Lower lobe of right lung (tissue), 2 donors: ENCODE data around the gene PTPN2. TPM values are rescaled to one million over a fixed set of nuclear protein-coding genes. Genes with fewer than 3 reads are reported as not detected.

ENCODE experiments used
- ATAC-seq, 2 donors: fragments of 200-7000 bp; cut with Tn5 transposase; one replicate each; pipeline ENCODE4 v1.9.1; 2020 to 2022; ENCODE audit warnings: mild to moderate bottlenecking in 2 of 2, moderate library complexity in 2 of 2
- DNase-seq: peaks from one replicate; pipeline ENCODE4 v3.0.0-alpha.2; 2020
- H3K27ac ChIP-seq: fragments of 200-600 bp; one replicate; pipeline ENCODE4 v1.8.0; 2022
- H3K27me3 ChIP-seq: fragments of 200-600 bp; one replicate; pipeline ENCODE4 v1.8.0; 2022; ENCODE audit warnings: low read depth
- H3K36me3 ChIP-seq: fragments of 200-600 bp; one replicate; pipeline ENCODE4 v1.8.0; 2022; ENCODE audit warnings: mild to moderate bottlenecking
- H3K4me1 ChIP-seq: fragments of 200-600 bp; one replicate; pipeline ENCODE4 v1.8.0; 2022
- H3K4me3 ChIP-seq: fragments of 200-600 bp; one replicate; pipeline ENCODE4 v1.8.0; 2022; ENCODE audit warnings: mild to moderate bottlenecking
- H3K9me3 ChIP-seq: fragments of 200-600 bp; one replicate; pipeline ENCODE4 v1.8.0; 2022
- intact Hi-C: fragments of 100-400 bp; cut with DNase I; formaldehyde crosslinking; loops from one replicate; pipeline ENCODE4 v1.11.0; 2022
- long read RNA-seq: library from polyadenylated mRNA; unstranded; transcript quantifications from one replicate; pipeline ENCODE4 v2.0.0, GENCODE V29; 2021
- total RNA-seq: library from RNA; stranded (reverse); fragmentation: NEBNext Ultra II Directional; extraction: Animal tissue kit (Norgen Biotek cat#: 25700); gene quantifications from one replicate; pipeline ENCODE4 v1.2.1, GENCODE V29; 2021
- TF ChIP-seq, protein P1 (sequence below): fragments of 200-600 bp; IDR thresholded peaks from one replicate; pipeline ENCODE4 v1.8.0; 2022; ENCODE audit warnings: antibody characterized with exemption, mild to moderate bottlenecking
- donor health status: DM: no; HTN: yes; CAD: no; lungs with severe emphysema.

Gene PTPN2
- total RNA-seq: 52.6 TPM
- long read RNA-seq, transcript PTPN2-201 (9 exons, 3,467 nt): minor isoform, 16 of 80 reads
- long read RNA-seq, transcript PTPN2-202 (10 exons, 1,706 nt): major isoform, 41 of 80 reads
- long read RNA-seq, partial matches to known transcripts: 1 of 80 reads
- long read RNA-seq, other reads (novel, unspliced or antisense): 20 of 80 reads

DNA sequence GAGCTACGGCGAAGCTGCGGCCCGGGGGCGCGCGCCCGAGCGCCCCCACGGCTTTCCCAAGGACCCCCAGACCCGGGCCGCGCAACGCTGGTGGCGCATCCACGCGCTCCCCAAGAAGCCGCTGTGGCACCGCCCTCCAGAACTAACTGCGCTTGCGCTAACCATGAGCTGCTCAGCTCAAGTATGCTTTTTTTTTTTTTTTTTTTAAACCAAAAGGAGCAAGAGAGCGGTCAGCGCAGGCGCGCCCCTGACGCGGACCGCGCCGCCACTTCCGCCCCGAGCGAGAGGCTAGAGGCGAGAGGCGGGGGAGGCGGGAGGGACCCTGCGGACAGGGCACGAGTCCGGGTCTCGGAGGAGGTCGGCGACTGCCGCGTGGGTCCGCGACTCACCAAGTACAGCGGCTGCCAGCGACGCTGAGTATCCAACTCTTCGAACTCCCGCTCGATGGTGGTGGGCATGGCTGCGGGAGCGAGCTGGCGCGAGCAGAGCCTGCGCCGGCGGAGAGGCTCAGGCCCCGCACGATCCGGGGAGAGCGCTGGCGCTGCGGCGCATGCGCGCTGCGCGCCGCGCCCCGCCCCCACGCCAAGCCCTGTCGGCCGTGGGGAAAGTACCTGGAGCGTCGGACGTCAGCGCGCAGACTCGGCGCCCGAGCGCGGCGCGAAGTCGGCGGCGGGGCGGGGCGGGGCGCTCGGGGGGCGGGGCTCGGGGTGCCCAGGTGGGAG lies at the start of gene PTPN2:
Gene PTPN2 (minus strand): TSS at position 554 of the 722 bp plus-strand sequence. CDS start 96 bp downstream, at position 458.
- Histone ChIP-seq H3K4me3 (peak within 1 kb of the TSS; percentile 71), H3K27me3 (no peaks in the 10 kb centered on the region), H3K9me3 (no peaks in the 10 kb centered on the region), H3K4me1 (peaks cover 50% of the 10 kb centered on the region), H3K27ac (peak within 1 kb of the TSS; percentile 99), H3K36me3 (no peaks in the 10 kb centered on the region)
- DNase-seq (peak; percentile 97), ATAC-seq (peak; percentile 93 to 97)
- TF ChIP-seq, protein P1, sequence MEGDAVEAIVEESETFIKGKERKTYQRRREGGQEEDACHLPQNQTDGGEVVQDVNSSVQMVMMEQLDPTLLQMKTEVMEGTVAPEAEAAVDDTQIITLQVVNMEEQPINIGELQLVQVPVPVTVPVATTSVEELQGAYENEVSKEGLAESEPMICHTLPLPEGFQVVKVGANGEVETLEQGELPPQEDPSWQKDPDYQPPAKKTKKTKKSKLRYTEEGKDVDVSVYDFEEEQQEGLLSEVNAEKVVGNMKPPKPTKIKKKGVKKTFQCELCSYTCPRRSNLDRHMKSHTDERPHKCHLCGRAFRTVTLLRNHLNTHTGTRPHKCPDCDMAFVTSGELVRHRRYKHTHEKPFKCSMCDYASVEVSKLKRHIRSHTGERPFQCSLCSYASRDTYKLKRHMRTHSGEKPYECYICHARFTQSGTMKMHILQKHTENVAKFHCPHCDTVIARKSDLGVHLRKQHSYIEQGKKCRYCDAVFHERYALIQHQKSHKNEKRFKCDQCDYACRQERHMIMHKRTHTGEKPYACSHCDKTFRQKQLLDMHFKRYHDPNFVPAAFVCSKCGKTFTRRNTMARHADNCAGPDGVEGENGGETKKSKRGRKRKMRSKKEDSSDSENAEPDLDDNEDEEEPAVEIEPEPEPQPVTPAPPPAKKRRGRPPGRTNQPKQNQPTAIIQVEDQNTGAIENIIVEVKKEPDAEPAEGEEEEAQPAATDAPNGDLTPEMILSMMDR: no peak
- intact Hi-C loops: no loop called here

DNA sequence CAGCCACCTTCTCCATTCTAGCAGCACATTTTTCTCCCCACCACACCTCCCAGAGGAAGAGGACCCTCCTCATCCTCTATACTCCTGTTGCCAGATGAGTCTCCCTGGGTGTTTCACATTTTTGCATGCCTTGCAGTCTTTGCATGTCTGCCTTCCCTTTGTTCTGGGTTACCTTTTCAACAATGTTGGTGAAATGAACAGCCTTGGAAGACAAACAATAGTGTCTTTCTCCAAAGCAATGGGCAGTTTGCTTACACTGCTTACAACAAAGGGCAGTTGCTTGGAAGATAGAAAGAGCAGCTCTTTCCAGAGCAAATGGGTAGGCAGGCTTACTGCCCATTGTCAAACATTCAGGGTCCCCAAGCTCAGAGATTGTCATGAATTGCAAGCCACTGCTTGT lies 49.3 kb upstream of the PTPN2 start:
- TF ChIP-seq, protein P1: no peak
- DNase-seq (no peak), ATAC-seq (no peak)
- Histone ChIP-seq H3K4me3 (no peak overlapping the region), H3K4me1 (no peaks in the 10 kb centered on the region), H3K36me3 (no peaks in the 10 kb centered on the region), H3K27ac (no peak overlapping the region), H3K27me3 (no peaks in the 10 kb centered on the region), H3K9me3 (no peaks in the 10 kb centered on the region)
- intact Hi-C loops: loop anchor here (10.0 kb wide), 1 partner anchor 199 kb away; no protein-coding TSS in a partner anchor

DNA sequence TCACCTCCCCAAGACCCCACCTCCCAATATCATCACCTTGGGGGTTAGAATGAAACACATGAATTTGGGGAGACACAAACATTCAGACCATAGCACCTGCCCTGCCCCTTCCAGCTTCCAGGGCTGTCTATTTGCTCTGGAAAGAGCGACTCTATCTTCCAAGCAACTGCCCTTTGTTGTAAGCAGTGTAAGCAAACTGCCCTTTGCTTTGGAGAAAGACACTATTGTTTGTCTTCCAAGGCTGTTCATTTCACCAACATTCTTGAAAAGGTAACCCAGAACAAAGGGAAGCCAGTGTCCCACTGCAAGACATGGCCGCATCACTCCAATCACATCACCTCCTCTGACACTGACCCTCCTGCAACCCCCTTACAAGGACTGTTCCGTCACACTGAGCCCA lies 46.9 kb upstream of the PTPN2 start:
- intact Hi-C loops: loop anchor here (10.0 kb wide), 1 partner anchor 196 kb away; no protein-coding TSS in a partner anchor
- TF ChIP-seq, protein P1: no peak
- Histone ChIP-seq H3K27ac (no peak overlapping the region), H3K27me3 (no peaks in the 10 kb centered on the region), H3K4me3 (no peak overlapping the region), H3K4me1 (no peaks in the 10 kb centered on the region), H3K9me3 (no peaks in the 10 kb centered on the region), H3K36me3 (no peaks in the 10 kb centered on the region)
- DNase-seq (no peak), ATAC-seq (no peak)

DNA sequence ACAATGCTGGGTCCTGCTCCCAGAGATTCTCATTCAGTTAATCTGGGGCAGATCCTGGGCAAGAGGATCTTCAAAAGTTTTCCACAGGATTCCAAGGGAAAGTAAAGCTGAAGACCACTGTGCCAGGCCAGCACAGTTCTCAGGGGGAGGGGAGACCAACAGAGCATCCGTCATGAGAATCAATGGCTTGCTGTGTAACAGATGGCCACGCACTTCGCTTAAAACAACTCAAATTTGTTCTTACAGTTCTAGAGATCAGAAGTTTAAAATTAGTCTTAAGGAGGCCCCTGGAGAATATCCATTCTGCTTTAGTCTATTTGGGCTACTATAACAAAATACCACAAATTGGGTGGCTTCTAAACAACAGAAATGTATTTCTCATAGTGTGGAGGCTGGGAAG lies 46.3 kb upstream of the PTPN2 start:
- intact Hi-C loops: loop anchor here (10.0 kb wide), 1 partner anchor 196 kb away; no protein-coding TSS in a partner anchor
- H3K4me3 ChIP-seq: no peak overlapping the region
- no peak overlapping the region for H3K27ac ChIP-seq
- no peaks in the 10 kb centered on the region for H3K9me3 ChIP-seq
- no peaks in the 10 kb centered on the region for H3K36me3 ChIP-seq
- H3K4me1 ChIP-seq: no peaks in the 10 kb centered on the region
- no peak for ATAC-seq
- TF ChIP-seq, protein P1: no peak
- no peak for DNase-seq
- H3K27me3 ChIP-seq: no peaks in the 10 kb centered on the region

DNA sequence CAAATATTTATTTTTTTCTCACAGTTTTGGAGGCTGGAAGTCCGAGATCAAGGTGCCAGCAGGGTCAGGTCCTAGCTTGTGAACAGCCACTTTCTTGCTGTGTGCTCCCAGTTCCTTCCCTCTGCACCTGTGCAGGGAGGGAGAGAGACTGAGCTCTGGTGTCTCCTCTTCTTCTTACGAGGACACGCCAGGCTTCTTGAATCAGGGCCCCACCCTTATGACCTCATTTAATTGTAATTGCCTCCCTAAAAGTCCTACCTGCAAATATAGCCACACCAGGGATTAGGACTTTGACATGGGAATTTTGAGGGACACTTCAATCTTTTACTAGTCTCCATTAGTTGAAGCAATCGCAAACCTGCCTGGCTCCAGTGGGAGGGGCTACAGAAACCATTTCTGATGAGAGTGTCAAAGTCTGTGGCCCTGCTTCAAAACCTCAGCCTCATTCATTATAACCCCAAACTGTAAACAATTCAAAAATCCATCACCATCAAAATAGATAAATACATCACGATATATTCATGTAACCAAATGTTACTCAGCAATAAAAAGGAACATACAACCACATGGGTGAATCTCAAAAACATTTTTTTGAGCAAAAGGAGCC lies 45.5 kb upstream of the PTPN2 start:
- Histone ChIP-seq H3K36me3 (no peaks in the 10 kb centered on the region), H3K9me3 (no peaks in the 10 kb centered on the region), H3K4me1 (no peaks in the 10 kb centered on the region), H3K27ac (no peak overlapping the region), H3K27me3 (no peaks in the 10 kb centered on the region), H3K4me3 (no peak overlapping the region)
- intact Hi-C loops: loop anchor here (10.0 kb wide), 1 partner anchor 195 kb away; no protein-coding TSS in a partner anchor
- ATAC-seq (no peak), DNase-seq (no peak)
- TF ChIP-seq, protein P1: no peak
